ENCODE measurements around the gene ATP8A1.

ATP8A1 gene

DNA sequence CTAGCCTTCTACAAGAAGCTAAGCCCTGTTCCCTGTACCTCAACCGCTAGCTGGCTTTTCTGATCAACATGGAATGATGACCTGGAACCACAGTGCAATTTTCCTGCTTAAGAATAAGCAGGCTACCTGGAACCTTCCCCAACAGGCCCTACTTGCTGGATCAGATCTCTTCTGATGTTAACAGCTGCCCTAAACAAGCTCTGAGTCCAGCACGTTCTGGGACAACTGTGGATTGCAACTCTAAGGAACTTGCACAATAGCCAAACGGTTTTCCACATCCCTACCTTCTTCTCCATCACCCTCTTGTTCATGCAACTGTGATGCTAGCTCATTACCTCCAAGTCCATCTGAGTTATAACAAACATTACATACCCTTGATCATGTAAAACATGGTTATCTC, 19.8 kb downstream of the ATP8A1 start:
- DNase-seq (ENCODE audit: low read depth), result no peak
- no peak overlapping the region for H3K4me3 ChIP-seq (ENCODE audit: low read length)
- TF ChIP-seq, protein P1, sequence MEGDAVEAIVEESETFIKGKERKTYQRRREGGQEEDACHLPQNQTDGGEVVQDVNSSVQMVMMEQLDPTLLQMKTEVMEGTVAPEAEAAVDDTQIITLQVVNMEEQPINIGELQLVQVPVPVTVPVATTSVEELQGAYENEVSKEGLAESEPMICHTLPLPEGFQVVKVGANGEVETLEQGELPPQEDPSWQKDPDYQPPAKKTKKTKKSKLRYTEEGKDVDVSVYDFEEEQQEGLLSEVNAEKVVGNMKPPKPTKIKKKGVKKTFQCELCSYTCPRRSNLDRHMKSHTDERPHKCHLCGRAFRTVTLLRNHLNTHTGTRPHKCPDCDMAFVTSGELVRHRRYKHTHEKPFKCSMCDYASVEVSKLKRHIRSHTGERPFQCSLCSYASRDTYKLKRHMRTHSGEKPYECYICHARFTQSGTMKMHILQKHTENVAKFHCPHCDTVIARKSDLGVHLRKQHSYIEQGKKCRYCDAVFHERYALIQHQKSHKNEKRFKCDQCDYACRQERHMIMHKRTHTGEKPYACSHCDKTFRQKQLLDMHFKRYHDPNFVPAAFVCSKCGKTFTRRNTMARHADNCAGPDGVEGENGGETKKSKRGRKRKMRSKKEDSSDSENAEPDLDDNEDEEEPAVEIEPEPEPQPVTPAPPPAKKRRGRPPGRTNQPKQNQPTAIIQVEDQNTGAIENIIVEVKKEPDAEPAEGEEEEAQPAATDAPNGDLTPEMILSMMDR (IDR thresholded peaks at IDR 0.05; ENCODE audit: insufficient read depth, low read depth, low read length, missing control alignments), result no peak

DNA sequence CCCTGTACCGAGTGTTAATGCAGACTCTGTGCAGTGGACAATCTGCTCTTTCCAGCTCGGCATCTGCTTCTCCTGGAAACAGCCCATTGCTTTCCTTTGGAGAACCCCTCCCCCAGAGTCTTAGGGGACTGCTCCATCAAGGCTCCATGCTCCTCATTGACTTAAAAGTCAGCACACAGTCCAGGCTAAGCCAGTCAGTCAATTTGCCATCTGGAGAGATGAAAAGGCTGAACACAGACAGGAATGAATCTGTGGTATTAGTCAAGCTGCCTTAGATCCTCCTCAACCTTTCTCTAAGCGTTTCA, 20.3 kb downstream of the ATP8A1 start:
- DNase-seq (ENCODE audit: low read depth), result no peak
- H3K4me3 ChIP-seq (ENCODE audit: low read length), result no peak overlapping the region
- TF ChIP-seq, protein P1 (IDR thresholded peaks at IDR 0.05; ENCODE audit: insufficient read depth, low read depth, low read length, missing control alignments), result no peak

DNA sequence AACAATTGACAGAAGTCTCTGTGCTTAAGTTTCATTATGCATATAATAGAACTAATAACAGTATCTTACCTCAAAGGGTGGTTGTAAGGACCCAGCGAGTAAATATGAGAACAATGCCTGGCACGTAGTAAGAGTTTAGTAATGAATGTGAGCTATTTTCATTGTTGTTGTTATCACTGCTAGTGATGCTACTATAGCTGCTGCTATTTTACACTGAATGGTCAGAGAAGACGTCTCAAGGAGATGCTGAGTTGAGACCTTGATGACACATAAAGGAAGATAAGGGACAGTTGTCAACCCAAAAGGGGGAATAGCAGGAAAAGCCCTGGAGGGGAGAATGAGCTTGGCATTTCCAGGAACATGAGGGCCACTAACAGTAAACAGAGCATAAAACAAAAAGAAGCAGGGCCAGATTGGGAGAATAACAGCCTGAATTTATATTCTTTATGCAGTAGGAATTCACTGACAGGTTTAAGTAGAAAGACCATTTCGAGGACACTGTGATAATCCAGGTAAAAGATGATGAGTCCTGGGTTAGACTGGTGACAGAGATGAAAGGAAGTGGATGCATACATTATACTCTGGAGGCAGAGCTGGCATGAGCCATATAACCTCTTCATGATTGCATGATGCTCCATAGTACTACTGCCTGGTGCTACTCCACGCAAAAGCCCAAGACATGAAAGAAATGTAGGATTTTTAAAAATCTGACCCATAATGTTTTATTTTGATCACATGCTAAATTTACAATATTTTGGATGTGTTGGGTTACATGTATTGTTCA, 23.1 kb downstream of the ATP8A1 start:
- TF ChIP-seq, protein P1 (IDR thresholded peaks at IDR 0.05; ENCODE audit: insufficient read depth, low read depth, low read length, missing control alignments), result no peak
- no peak overlapping the region for H3K4me3 ChIP-seq (ENCODE audit: low read length)

DNA sequence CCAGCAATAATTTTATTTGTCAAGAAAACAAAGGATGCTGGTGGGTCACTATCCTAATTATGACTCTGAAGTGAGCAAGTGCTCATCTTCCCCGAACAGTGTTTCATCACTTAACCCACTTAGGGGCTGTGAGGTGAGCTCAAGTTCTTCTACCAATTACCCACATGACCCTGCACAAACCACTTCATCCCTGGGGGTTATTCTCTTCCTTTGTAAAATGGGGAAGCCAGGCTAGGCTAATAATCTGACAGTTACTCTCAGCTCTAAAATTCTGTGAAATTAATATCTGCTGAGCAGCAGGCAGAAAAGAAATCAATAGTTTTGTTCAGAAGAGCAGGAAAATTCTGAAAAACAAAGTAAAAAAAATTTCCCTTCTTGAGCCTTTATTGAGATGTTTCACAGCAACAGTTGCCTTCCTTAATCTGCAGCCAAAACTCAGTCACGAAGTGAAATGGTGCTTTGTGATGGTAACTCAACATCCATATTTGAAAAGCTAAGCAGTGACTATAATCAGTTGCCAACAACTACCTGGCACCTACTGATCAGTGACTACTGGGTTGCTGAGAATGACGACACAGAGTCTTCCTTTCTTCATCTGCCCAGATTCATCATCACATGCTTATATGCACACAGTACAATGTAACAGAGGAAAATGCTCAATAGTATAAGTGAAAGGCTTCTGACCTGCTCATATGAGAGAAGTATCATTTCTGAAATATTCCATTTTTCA, 24.1 kb downstream of the ATP8A1 start:
- DNase-seq (ENCODE audit: low read depth), result no peak
- TF ChIP-seq, protein P1 (IDR thresholded peaks at IDR 0.05; ENCODE audit: insufficient read depth, low read depth, low read length, missing control alignments), result no peak
- H3K4me3 ChIP-seq (ENCODE audit: low read length), result no peak overlapping the region

More for the DNA sequence above, 23.1 kb downstream of the ATP8A1 start:
- DNase-seq (ENCODE audit: low read depth), result no peak

DNA sequence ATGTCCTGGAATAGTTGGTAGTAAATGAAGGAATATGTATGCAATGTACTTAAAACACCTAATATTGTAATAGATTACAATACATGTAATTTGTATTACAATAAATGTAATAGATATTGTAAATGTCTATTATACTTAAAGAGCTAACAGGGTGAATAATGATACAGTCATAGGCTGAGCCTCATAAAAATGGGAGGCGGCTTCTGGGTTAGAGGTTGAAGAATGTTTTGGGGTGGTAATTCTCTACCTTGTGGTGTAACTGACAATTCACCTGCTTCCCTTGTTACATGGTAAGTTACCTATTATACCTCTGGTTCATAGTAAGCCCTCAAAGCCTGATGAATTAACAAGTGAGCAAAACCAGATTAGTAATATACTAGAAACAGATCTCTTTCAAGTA, 26.0 kb downstream of the ATP8A1 start:
- TF ChIP-seq, protein P1 (IDR thresholded peaks at IDR 0.05; ENCODE audit: insufficient read depth, low read depth, low read length, missing control alignments), result no peak
- H3K4me3 ChIP-seq (ENCODE audit: low read length), result no peak overlapping the region
- DNase-seq (ENCODE audit: low read depth), result no peak

DNA sequence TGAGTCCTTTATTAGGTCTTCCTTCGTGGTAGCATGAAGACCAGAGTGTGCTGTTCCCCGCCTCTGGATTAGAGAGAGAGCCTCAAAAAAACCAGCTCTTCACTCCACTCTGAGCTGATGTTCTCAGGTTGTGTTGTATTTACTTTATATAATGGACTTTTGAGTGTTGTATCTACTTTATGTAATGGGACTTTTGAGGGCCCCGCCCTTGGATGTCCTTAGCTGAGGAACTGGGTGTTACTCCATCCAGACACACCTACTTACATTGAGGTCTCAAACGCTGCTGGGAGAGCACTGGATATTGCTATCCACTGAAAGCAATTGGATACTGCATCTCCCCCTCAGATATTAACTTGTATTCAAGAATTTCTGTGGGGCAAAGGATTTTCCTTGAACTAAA, 28.2 kb downstream of the ATP8A1 start:
- TF ChIP-seq, protein P1 (IDR thresholded peaks at IDR 0.05; ENCODE audit: insufficient read depth, low read depth, low read length, missing control alignments), result no peak
- no peak overlapping the region for H3K4me3 ChIP-seq (ENCODE audit: low read length)
- no peak for DNase-seq (ENCODE audit: low read depth)

Measured in epithelial cell of esophagus (primary cell).